AG04449 (cell line): ENCODE data around the gene NME4.

Source experiments
- CTCF ChIA-PET: fragments of 350-600 bp; formaldehyde crosslinking; extraction: SDS; loops from one replicate; lab custom pipeline; 2021; ENCODE audit warnings: antibody characterized with exemption; lab: Yijun Ruan, JAX
- POLR2A ChIA-PET: fragments of 400-600, 350-600 bp; formaldehyde crosslinking; extraction: SDS; loops from one replicate; lab custom pipeline; 2020; ENCODE audit warnings: antibody characterized with exemption, inconsistent platforms; lab: Yijun Ruan, JAX
- DNase-seq: peaks from one replicate; pipeline ENCODE4 v3.0.0-alpha.2; 2010; ENCODE audit warnings: low read depth, low spot score
- H3K4me3 ChIP-seq: 2 replicates; pipeline ENCODE4 v1.5.1; 2011; ENCODE audit warnings: low read depth, mild to moderate bottlenecking, control low read depth, low read length
- CTCF ChIP-seq: IDR thresholded peaks from one replicate; pipeline ENCODE4 v1.5.1; 2011; ENCODE audit warnings: mild to moderate bottlenecking, moderate library complexity, low read length, control low read depth, inconsistent platforms; ENCODE audit not compliant: insufficient read depth; ENCODE audit errors: missing control alignments

The NME4 gene

GRCh38 chr16:401468-402348 lies 4.7 kb downstream of the NME4 start, which contains the start of gene DECR2:
DECR2 (plus strand) TSS chr16:401885; CDS start chr16:401964, 79 bp downstream.
- ChIA-PET POLR2A (interaction anchor here (0.8 to 1.5 kb wide), 3 partner anchors 19 to 126 kb away, joined by 3 to 6 read pairs (median 3); partner anchors contain the start of genes CAPN15 and MRPL28), CTCF (interaction anchor here (1.0 to 1.8 kb wide), 2 partner anchors 13 to 22 kb away, joined by 4 to 5 read pairs; no protein-coding TSS in a partner anchor)
- peak; percentile 71 for TF ChIP-seq CTCF
- no peak for DNase-seq
- peak within 1 kb of the TSS; percentile 81 for H3K4me3 ChIP-seq

GRCh38 chr16:404971-405486 lies 8.0 kb downstream of the NME4 start:
- no peak overlapping the region for H3K4me3 ChIP-seq
- CTCF ChIA-PET = no interaction called here
- no peak for DNase-seq
- POLR2A ChIA-PET = no interaction called here
- TF ChIP-seq CTCF = no peak

- CTCF ChIA-PET = no interaction called here
- no peak for TF ChIP-seq CTCF
- no peak for DNase-seq
- no peak overlapping the region for H3K4me3 ChIP-seq
- POLR2A ChIA-PET = interaction anchor here (0.6 kb wide), 1 partner anchor 178 kb away, joined by 6 read pairs; no protein-coding TSS in a partner anchor
Observed at GRCh38 chr16:405548-406506, 8.8 kb downstream of the NME4 start.

- no peak for DNase-seq
- no peak for TF ChIP-seq CTCF
- ChIA-PET CTCF (no interaction called here), POLR2A (no interaction called here)
- H3K4me3 ChIP-seq = no peak overlapping the region
Observed at GRCh38 chr16:407253-407652, 10.3 kb downstream of the NME4 start.

GRCh38 chr16:410516-411178 lies 13.6 kb downstream of the NME4 start:
- CTCF ChIA-PET = no interaction called here
- no peak for TF ChIP-seq CTCF
- no peak overlapping the region for H3K4me3 ChIP-seq
- POLR2A ChIA-PET = no interaction called here
- no peak for DNase-seq
